Left lung (tissue), 10 donors: Measurements from ENCODE around the gene JDP2. TPM values are rescaled to one million over a fixed set of nuclear protein-coding genes. Genes with fewer than 3 reads are reported as not detected.

Experiments used
- ATAC-seq: fragments of 200-7000 bp; cut with Tn5 transposase; one replicate; pipeline ENCODE4 v1.9.1; 2020; ENCODE audit warnings: moderate library complexity
- DNase-seq, 4 donors: peaks; one replicate each; pipeline ENCODE4 v3.0.0-alpha.2; 2013 to 2020
- H3K27ac ChIP-seq, 2 donors: fragments of 200-600 bp; sonication (generic) in 1 of 2; one replicate each; pipeline versions ENCODE4 v1.5.0 to v1.8.0; 2020 to 2021
- H3K27me3 ChIP-seq, 2 donors: fragments of 200-600 bp; sonication (generic) in 1 of 2; one replicate each; pipeline versions ENCODE4 v1.5.0 to v1.8.0; 2020 to 2021
- H3K36me3 ChIP-seq, 2 donors: fragments of 200-600 bp; sonication (generic) in 1 of 2; one replicate each; pipeline versions ENCODE4 v1.5.0 to v1.8.0; 2020 to 2021
- H3K4me1 ChIP-seq, 2 donors: fragments of 200-600 bp; one replicate each; pipeline ENCODE4 v1.8.0; 2021
- H3K4me3 ChIP-seq, 2 donors: fragments of 200-600 bp; sonication (generic) in 1 of 2; one replicate each; pipeline versions ENCODE4 v1.5.0 to v1.8.0; 2020 to 2021; ENCODE audit warnings: mild to moderate bottlenecking in 1 of 2
- H3K9me3 ChIP-seq, 2 donors: fragments of 200-600 bp; sonication (generic) in 1 of 2; one replicate each; pipeline versions ENCODE4 v1.5.0 to v1.8.0; 2020 to 2021
- intact Hi-C, 2 donors: fragments of 100-400 bp; cut with DNase I; formaldehyde crosslinking; loops; one replicate each; pipeline versions ENCODE4 v1.11.2 to v1.14.2; 2022
- polyA plus RNA-seq, 6 donors: library from polyadenylated mRNA; unstranded; fragments of 120-200 nt; gene quantifications; one replicate each; pipeline ENCODE4 v1.2.1, GENCODE V29; 2013; ENCODE audit not compliant: insufficient read length in 6 of 6
- total RNA-seq, 2 donors: library from RNA; stranded (reverse); fragmentation: NEBNext Ultra II Directional; extraction: Animal tissue kit (Norgen Biotek cat#: 25700); gene quantifications; one replicate each; pipeline ENCODE4 v1.2.1, GENCODE V29; 2021
- TF ChIP-seq, protein P1 (sequence below), 2 donors: fragments of 200-600 bp; sonication (generic) in 1 of 2; IDR thresholded peaks; one replicate each; pipeline versions ENCODE4 v1.5.0 to v1.8.0; 2021; ENCODE audit warnings: antibody characterized with exemption in 2 of 2
- donor health status: DM: no; HTN: yes; CAD: no.
- donor health status: DM: no; HTN: no; CAD: no.

Gene JDP2
- total and polyA plus RNA-seq, 8 donors, result 20.3 to 57.6 (median 26.8) TPM

DNA sequence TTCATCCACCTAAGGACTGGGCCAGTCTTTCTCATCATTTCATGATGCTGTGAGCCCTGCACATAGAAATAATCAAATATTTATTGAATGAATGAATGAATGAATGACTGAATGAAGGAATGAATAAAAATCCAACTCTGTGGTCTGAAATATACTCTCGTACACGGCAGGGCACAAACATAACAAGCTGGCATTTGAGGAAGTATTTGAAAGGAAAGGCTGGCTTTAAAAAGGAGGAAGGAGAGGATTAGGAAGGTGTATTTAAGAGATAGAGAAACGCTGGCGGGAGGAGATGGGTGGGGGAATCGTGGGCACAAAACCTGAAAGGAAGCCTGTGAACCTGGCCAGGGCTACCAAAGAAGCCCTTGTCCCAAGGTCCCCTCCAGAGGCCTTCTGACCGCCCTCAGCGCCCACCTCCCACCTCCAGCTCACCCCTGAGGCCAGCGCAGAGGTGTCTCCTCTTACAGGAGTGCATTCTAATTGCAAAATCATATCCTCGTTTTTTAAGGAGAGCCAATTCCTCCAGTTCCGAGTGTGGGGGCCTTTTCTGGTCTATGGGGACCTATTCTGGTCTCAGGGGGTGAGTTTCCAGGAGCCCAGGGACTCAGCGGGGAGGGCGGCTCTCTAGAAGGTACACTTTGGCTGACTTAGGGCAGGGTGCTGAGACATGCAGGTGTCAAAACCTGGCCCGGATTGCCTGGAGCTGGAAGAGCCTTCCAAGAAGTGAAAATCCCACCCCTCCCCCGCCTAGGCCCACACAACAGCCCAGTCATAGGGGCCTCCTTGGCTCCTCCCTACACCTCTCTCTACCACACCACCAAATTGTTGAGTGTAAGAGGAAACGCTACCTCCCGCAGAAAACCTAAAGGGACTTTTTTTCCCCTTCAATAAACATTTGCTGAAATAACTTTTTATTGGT lies 8.7 kb upstream of the JDP2 start:
- TF ChIP-seq, protein P1, sequence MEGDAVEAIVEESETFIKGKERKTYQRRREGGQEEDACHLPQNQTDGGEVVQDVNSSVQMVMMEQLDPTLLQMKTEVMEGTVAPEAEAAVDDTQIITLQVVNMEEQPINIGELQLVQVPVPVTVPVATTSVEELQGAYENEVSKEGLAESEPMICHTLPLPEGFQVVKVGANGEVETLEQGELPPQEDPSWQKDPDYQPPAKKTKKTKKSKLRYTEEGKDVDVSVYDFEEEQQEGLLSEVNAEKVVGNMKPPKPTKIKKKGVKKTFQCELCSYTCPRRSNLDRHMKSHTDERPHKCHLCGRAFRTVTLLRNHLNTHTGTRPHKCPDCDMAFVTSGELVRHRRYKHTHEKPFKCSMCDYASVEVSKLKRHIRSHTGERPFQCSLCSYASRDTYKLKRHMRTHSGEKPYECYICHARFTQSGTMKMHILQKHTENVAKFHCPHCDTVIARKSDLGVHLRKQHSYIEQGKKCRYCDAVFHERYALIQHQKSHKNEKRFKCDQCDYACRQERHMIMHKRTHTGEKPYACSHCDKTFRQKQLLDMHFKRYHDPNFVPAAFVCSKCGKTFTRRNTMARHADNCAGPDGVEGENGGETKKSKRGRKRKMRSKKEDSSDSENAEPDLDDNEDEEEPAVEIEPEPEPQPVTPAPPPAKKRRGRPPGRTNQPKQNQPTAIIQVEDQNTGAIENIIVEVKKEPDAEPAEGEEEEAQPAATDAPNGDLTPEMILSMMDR (IDR thresholded peaks at IDR 0.05), result no peak
- Histone ChIP-seq H3K4me1 (peaks cover 4 to 14% of the 10 kb centered on the region in 2 donors), H3K27me3 (no peaks in the 10 kb centered on the region), H3K9me3 (no peaks in the 10 kb centered on the region), H3K4me3 (no peak overlapping the region), H3K27ac (peak overlapping the region in 1 of 2 donors; percentile 24), H3K36me3 (no peaks in the 10 kb centered on the region)
- DNase-seq, result no peak
- intact Hi-C loops, result no loop called here
- ATAC-seq, result peak; percentile 91

DNA sequence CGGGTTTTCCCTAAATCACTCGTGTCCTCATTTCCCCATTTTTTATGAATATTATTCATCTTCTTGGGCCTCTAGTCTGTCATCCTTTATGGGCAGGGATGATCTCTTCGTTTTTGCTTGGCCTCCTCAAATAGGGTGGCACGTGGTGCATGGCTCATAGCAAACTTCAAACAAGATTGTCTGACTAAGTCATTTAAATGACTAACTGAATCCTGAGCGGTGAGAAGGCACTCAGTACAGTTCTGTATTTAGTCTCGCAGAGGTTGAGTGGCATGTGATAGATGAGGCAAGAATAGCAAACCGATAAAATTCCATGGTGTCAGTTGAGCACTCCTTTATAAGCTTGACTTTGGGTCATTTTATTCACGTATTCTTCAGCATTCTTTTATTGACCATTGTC lies 5.7 kb upstream of the JDP2 start:
- intact Hi-C loops, result no loop called here
- peaks cover 0 to 2% of the 10 kb centered on the region in 2 donors for H3K9me3 ChIP-seq
- H3K27me3 ChIP-seq, result no peaks in the 10 kb centered on the region
- peaks cover 4 to 23% of the 10 kb centered on the region in 2 donors for H3K4me1 ChIP-seq
- no peaks in the 10 kb centered on the region for H3K36me3 ChIP-seq
- no peak overlapping the region for H3K4me3 ChIP-seq
- TF ChIP-seq, protein P1 (IDR thresholded peaks at IDR 0.05), result no peak
- ATAC-seq (no peak), DNase-seq (no peak)
- no peak overlapping the region for H3K27ac ChIP-seq

DNA sequence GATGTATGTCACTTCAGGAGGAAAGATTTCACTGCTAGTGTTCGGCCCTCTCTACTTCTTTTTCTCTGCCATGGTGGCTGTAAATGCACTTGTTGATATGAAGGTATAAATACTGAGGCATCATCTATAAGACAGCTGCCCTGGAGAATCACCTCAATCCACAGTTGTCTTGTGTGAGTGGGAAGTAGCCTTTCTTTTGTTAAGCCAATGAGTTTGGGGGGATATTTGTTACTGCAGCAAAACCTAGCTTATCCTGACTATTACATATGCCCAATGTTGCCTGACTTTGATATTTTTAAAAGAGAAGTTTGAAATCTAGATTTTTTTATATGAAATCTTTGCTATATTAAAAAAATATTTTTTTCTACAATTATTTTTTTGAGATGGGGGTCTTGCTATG lies 3.3 kb upstream of the JDP2 start:
- Histone ChIP-seq H3K4me3 (no peak overlapping the region), H3K27me3 (no peaks in the 10 kb centered on the region), H3K4me1 (peaks cover 7 to 24% of the 10 kb centered on the region in 2 donors), H3K36me3 (no peaks in the 10 kb centered on the region), H3K27ac (no peak overlapping the region), H3K9me3 (peaks cover 0 to 2% of the 10 kb centered on the region in 2 donors)
- DNase-seq (no peak), ATAC-seq (no peak)
- intact Hi-C loops, result no loop called here
- TF ChIP-seq, protein P1 (IDR thresholded peaks at IDR 0.05), result no peak

DNA sequence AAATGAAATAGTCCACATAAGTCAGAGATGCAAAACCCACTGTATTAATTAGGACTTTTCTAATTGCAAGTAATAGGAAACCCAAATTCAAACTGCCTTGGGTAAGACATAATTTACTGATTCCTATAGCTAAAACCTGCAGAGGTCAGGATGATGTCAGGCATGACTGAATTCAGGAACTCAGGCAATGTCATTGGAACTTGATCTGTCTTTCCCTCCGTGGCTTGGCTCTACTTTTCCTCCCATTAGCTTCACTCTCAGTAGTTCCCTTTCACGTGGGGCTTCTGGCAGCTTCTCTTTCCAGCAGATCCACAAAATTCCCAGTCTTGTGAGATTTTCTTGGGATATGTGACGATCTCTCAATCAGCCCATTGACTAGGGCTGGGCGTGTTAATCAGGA lies 2.4 kb upstream of the JDP2 start:
- no peak overlapping the region for H3K4me3 ChIP-seq
- DNase-seq, result no peak
- intact Hi-C loops, result no loop called here

More for the DNA sequence above, 2.4 kb upstream of the JDP2 start:
- Histone ChIP-seq H3K36me3 (no peaks in the 10 kb centered on the region), H3K9me3 (peaks cover 0 to 2% of the 10 kb centered on the region in 2 donors), H3K4me1 (peaks cover 16 to 31% of the 10 kb centered on the region in 2 donors), H3K27ac (no peak overlapping the region), H3K27me3 (no peaks in the 10 kb centered on the region)
- ATAC-seq, result no peak
- TF ChIP-seq, protein P1 (IDR thresholded peaks at IDR 0.05), result no peak
